Ramos (cell line): Measurements from ENCODE around the gene TRIM8.

Source experiments
- in situ Hi-C: fragments of 300-500 bp; cut with MboI; formaldehyde crosslinking; loops from one replicate; pipeline ENCODE4 v1.14.3; 2022; ENCODE audit warnings: low sequenced_read_pairs; ENCODE audit not compliant: unreplicated experiment

The TRIM8 gene

GRCh38 chr10:102614888-102615287 lies 29.4 kb upstream of the TRIM8 start:
- in situ Hi-C loops: no loop called here

GRCh38 chr10:102615361-102615760 lies 28.9 kb upstream of the TRIM8 start:
- in situ Hi-C loops: no loop called here

GRCh38 chr10:102616066-102616770 lies 28.1 kb upstream of the TRIM8 start:
- in situ Hi-C loops: no loop called here

GRCh38 chr10:102617041-102617440 lies 27.2 kb upstream of the TRIM8 start:
- in situ Hi-C loops: no loop called here

- in situ Hi-C loops: no loop called here
These were observed 26.5 kb upstream of the TRIM8 start for GRCh38 chr10:102617816-102618215.

- in situ Hi-C loops: no loop called here
These were observed 24.8 kb upstream of the TRIM8 start for GRCh38 chr10:102619281-102619981.

- in situ Hi-C loops: no loop called here
These were observed 24.1 kb upstream of the TRIM8 start for GRCh38 chr10:102620138-102620590.

GRCh38 chr10:102620591-102621442 lies 23.5 kb upstream of the TRIM8 start:
- in situ Hi-C loops: no loop called here

GRCh38 chr10:102621443-102622325 lies 22.6 kb upstream of the TRIM8 start:
- in situ Hi-C loops: no loop called here

- in situ Hi-C loops: no loop called here
These were observed 20.2 kb upstream of the TRIM8 start for GRCh38 chr10:102624094-102624493.

GRCh38 chr10:102624751-102625645 lies 19.3 kb upstream of the TRIM8 start:
- in situ Hi-C loops: no loop called here

- in situ Hi-C loops: no loop called here
These were observed 18.1 kb upstream of the TRIM8 start for GRCh38 chr10:102626026-102626685.

- in situ Hi-C loops: no loop called here
These were observed 17.0 kb upstream of the TRIM8 start for GRCh38 chr10:102627291-102627735.

- in situ Hi-C loops: no loop called here
These were observed 16.5 kb upstream of the TRIM8 start for GRCh38 chr10:102627736-102628293.

- in situ Hi-C loops: no loop called here
These were observed 15.8 kb upstream of the TRIM8 start for GRCh38 chr10:102628451-102628911.

GRCh38 chr10:102629661-102630614 lies 14.3 kb upstream of the TRIM8 start:
- in situ Hi-C loops: no loop called here

GRCh38 chr10:102630663-102631062 lies 13.6 kb upstream of the TRIM8 start:
- in situ Hi-C loops: no loop called here
